ENCODE results near the gene B3GLCT.

DNA sequence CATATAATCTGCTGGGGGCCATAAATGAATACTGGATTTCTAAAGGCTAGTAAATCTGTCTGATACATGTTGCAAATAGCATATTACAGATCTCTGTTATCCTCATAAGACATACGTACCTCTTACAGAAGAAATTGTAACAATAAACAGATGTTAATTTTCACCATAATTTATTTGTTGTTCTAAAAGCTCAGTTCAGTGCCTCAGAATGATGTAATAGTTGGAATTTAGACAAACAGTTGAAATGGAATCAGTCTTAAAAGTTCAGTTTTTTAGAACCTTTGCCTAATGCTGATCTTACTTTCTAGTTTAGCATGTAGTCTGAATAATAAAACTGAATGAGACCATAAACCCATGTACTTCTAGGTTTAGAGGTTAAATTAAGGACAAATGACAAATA is 43.1 kb downstream of the B3GLCT start:
- TF ChIP-seq, protein P1, sequence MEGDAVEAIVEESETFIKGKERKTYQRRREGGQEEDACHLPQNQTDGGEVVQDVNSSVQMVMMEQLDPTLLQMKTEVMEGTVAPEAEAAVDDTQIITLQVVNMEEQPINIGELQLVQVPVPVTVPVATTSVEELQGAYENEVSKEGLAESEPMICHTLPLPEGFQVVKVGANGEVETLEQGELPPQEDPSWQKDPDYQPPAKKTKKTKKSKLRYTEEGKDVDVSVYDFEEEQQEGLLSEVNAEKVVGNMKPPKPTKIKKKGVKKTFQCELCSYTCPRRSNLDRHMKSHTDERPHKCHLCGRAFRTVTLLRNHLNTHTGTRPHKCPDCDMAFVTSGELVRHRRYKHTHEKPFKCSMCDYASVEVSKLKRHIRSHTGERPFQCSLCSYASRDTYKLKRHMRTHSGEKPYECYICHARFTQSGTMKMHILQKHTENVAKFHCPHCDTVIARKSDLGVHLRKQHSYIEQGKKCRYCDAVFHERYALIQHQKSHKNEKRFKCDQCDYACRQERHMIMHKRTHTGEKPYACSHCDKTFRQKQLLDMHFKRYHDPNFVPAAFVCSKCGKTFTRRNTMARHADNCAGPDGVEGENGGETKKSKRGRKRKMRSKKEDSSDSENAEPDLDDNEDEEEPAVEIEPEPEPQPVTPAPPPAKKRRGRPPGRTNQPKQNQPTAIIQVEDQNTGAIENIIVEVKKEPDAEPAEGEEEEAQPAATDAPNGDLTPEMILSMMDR (IDR thresholded peaks at IDR 0.05; ENCODE audit: poor library complexity) = no peak
- TF ChIP-seq EZH2 (IDR thresholded peaks at IDR 0.05; ENCODE audit: borderline replicate concordance) = no peak
- TF ChIP-seq EZH2phosphoT487 (IDR thresholded peaks at IDR 0.05; ENCODE audit: low read depth, severe bottlenecking, unreplicated experiment) = no peak

Data from hepatocyte (in vitro differentiated cells).